Immature natural killer cell (primary cell): ENCODE data around the gene KRTAP20-1. TPM values are rescaled to one million over a fixed set of nuclear protein-coding genes. Genes with fewer than 3 reads are reported as not detected.

Source experiments
- DNase-seq, 3 donors: peaks; one replicate each; pipeline ENCODE4 v3.0.0; 2022; ENCODE audit warnings: mixed read lengths in 1 of 3
- H3K27ac Mint-ChIP-seq, 6 donors: one replicate each; pipeline ENCODE4 v1.8.0; 2020; ENCODE audit warnings: mixed read lengths in 6 of 6, mild to moderate bottlenecking in 5 of 6, inconsistent platforms in 4 of 6, moderate library complexity in 3 of 6
- H3K27me3 Mint-ChIP-seq, 3 donors: one replicate each; pipeline ENCODE4 v1.8.0; 2020 to 2021; ENCODE audit warnings: low read depth in 3 of 3, mild to moderate bottlenecking in 3 of 3, mixed read lengths in 3 of 3, moderate library complexity in 3 of 3, inconsistent platforms in 1 of 3
- H3K36me3 Mint-ChIP-seq, 3 donors: one replicate each; pipeline ENCODE4 v1.8.0; 2020; ENCODE audit warnings: mixed read lengths in 3 of 3, inconsistent platforms in 2 of 3, mild to moderate bottlenecking in 2 of 3
- H3K4me1 Mint-ChIP-seq, 2 donors: one replicate each; pipeline ENCODE4 v1.8.0; 2020; ENCODE audit warnings: inconsistent platforms in 2 of 2, mild to moderate bottlenecking in 2 of 2, mixed read lengths in 2 of 2, moderate library complexity in 1 of 2
- H3K4me3 Mint-ChIP-seq, 5 donors: one replicate each; pipeline ENCODE4 v1.8.0; 2020; ENCODE audit warnings: mild to moderate bottlenecking in 5 of 5, mixed read lengths in 5 of 5, inconsistent platforms in 3 of 5, moderate library complexity in 3 of 5
- H3K9me3 Mint-ChIP-seq, 6 donors: one replicate each; pipeline ENCODE4 v1.8.0; 2020; ENCODE audit warnings: mild to moderate bottlenecking in 6 of 6, mixed read lengths in 6 of 6, inconsistent platforms in 4 of 6, moderate library complexity in 3 of 6
- polyA plus RNA-seq, 3 donors: library from polyadenylated mRNA; unstranded; fragments of 300-500 nt; fragmentation: Illumina TruSeq; gene quantifications; one replicate each; pipeline ENCODE4 v1.2.3, GENCODE V29; 2021

Gene KRTAP20-1, protein sequence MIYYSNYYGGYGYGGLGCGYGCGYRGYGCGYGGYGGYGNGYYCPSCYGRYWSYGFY
- polyA plus RNA-seq, result not detected

DNA sequence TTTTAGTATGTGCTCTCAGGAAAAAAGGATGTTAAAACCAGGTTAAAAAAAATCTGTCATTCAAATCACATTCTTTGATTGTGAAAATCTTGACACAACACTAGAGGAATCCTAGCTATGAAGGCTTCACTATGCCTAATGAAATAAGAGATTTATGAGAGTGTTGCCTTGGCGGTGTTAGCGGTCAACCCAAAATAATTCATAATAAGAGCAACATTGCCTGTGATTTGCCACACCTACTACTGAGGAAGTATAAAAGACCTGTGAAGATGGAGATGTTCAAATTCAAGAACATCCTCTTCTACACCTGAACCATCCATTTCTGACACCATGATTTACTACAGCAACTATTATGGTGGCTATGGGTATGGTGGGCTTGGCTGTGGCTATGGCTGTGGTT is at the start of gene KRTAP20-1:
TSS of gene KRTAP20-1 (plus strand) at position 301 of the 400 bp plus-strand sequence. CDS start at position 331, 30 bp downstream.
- Mint-ChIP-seq H3K36me3 (no peaks in the 10 kb centered on the region), H3K4me3 (no peak within 1 kb of the TSS), H3K9me3 (peaks cover under 1 to 13% (median 5%) of the 10 kb centered on the region in 6 donors), H3K27ac (no peak within 1 kb of the TSS), H3K27me3 (no peaks in the 10 kb centered on the region), H3K4me1 (no peaks in the 10 kb centered on the region)
- DNase-seq, result no peak

DNA sequence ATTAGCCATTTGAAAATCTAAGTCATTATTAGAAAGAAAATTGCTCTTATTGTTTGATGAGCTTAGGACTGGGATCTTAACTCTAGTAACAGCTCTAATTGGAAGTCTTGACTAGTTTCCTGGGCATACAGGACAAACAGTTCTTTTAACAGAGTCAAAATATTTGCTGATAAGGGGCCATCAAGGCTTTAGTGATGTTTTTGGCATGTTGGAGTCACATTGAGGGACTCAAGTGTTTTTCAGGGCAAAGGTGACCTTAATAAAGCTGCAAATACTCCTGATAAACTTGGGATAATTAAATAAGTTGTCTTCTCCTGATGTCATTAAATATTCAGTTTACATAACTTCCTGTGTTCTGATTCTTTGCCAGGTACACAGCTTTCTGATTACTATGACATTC is 48.6 kb upstream of the KRTAP20-1 start:
- H3K4me1 Mint-ChIP-seq, result no peaks in the 10 kb centered on the region
- peaks cover 3 to 24% (median 9%) of the 10 kb centered on the region in 6 donors for H3K9me3 Mint-ChIP-seq
- no peak overlapping the region for H3K27ac Mint-ChIP-seq
- no peak for DNase-seq
- H3K36me3 Mint-ChIP-seq, result peaks cover 0 to 3% (median 0%) of the 10 kb centered on the region in 3 donors
- H3K27me3 Mint-ChIP-seq, result peaks cover 0 to 2% (median 0%) of the 10 kb centered on the region in 3 donors
- no peak overlapping the region for H3K4me3 Mint-ChIP-seq

DNA sequence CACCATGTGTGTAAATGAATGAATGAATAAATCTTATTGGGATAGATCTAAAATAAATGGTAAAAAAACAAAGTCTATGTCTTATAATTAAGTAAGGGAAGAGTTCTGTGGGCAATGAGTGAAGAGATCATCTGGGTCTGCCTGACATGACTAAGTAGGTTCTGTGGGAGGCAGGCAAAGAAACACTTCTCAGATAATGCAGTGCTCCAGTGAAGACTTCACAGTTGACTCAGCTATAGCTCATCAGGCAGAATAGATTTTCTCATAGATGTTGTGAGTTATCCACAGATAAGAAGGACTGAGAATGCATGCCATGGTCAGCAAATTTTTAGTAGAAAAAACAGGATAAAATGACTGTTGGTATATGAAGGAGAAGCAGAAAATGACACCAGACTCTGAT is 38.5 kb upstream of the KRTAP20-1 start:
- H3K9me3 Mint-ChIP-seq, result peaks cover 4 to 14% (median 8%) of the 10 kb centered on the region in 6 donors
- no peaks in the 10 kb centered on the region for H3K27me3 Mint-ChIP-seq
- no peak for DNase-seq
- no peak overlapping the region for H3K4me3 Mint-ChIP-seq
- no peaks in the 10 kb centered on the region for H3K36me3 Mint-ChIP-seq
- no peaks in the 10 kb centered on the region for H3K4me1 Mint-ChIP-seq
- no peak overlapping the region for H3K27ac Mint-ChIP-seq

DNA sequence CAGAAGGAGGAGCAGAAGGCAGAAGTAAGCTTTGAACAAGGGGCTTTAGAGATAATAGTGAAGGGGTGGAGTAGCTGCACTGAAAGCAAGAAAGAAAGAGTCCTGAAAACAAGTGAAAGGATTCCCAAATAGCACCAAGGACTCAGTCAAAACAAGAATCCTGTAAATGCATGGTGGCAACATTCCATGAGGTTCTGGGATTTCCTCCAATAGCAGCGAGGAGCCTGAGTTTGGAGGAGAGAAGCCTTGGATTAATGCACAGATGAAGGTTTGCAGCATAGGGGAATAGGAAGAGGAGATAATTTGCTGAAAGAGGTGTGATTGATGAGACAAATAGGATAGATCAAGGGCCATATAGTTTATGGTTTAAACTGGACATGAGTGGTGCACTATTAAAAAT is 36.9 kb upstream of the KRTAP20-1 start:
- Mint-ChIP-seq H3K27ac (no peak overlapping the region), H3K36me3 (no peaks in the 10 kb centered on the region), H3K4me3 (no peak overlapping the region), H3K9me3 (peaks cover 2 to 15% (median 10%) of the 10 kb centered on the region in 6 donors), H3K27me3 (no peaks in the 10 kb centered on the region), H3K4me1 (no peaks in the 10 kb centered on the region)
- DNase-seq, result no peak

DNA sequence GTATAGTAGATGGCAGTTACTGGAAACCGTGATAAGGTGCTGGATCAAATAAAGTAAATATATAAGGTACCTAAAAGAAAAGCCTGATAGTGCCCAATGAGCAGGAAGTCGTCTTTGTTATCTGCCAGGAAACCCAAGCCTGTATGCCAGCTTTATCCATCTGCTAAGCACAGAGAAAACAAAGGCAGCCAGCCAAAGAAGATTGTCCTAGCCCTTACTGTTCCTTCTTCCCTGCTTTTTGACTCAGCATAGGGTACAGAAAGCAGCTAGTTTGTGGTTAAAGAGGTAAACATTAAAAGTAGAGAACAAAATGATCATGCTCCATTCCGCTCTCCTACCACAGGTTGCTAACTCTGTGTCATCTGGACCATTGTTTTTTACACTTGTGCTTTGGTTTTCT is 36.1 kb upstream of the KRTAP20-1 start:
- Mint-ChIP-seq H3K4me3 (no peak overlapping the region), H3K9me3 (peaks cover 6 to 20% (median 15%) of the 10 kb centered on the region in 6 donors), H3K27ac (no peak overlapping the region), H3K27me3 (peaks cover 0 to 3% (median 0%) of the 10 kb centered on the region in 3 donors), H3K36me3 (no peaks in the 10 kb centered on the region), H3K4me1 (no peaks in the 10 kb centered on the region)
- no peak for DNase-seq

DNA sequence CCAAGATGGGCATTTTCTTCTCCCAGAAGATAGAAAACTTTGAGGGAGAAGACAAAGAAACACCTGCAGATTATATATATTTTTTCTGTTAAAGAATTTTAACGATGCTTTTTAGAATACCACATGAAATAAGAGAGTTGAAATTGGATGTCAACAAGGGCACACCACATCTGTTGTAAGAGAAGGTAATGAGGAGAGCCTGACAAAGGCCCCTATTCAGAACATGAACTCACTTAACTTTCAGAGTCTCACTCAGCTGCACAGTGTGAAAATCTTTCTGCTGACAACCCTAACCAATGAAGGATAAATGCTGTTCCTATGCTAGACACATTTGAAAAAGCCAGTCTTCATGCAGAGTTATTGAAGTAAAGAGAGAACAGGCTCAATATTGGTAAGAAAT is 33.4 kb upstream of the KRTAP20-1 start:
- Mint-ChIP-seq H3K4me3 (no peak overlapping the region), H3K36me3 (no peaks in the 10 kb centered on the region), H3K27me3 (peaks cover 0 to 3% (median 0%) of the 10 kb centered on the region in 3 donors), H3K27ac (no peak overlapping the region), H3K9me3 (peaks cover 4 to 15% (median 12%) of the 10 kb centered on the region in 6 donors), H3K4me1 (no peaks in the 10 kb centered on the region)
- no peak for DNase-seq

DNA sequence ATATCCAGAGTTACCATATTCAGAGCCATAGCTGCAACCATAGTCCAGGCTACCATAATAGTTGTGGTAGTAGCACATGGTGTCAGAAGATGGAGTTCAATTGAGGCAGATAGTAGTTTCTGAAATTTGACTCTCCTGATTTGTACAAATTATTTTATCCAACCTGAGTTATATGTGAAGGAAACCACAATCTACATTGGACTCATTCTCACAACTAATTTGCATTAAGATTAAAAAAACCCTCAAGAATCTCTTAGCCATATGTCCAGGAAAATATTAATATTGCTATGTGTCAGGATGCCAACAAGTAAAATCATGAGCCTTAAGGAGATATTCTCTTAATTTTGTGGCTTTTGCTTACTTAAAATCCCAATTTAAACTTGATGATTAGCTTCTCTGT is 25.9 kb upstream of the KRTAP20-1 start, which contains the start of gene KRTAP22-2:
TSS of gene KRTAP22-2 (minus strand) at position 101 of the 400 bp plus-strand sequence.
- Mint-ChIP-seq H3K9me3 (peaks cover 0 to 11% (median 5%) of the 10 kb centered on the region in 6 donors), H3K36me3 (no peaks in the 10 kb centered on the region), H3K4me3 (no peak within 1 kb of the TSS), H3K4me1 (no peaks in the 10 kb centered on the region), H3K27ac (no peak within 1 kb of the TSS), H3K27me3 (no peaks in the 10 kb centered on the region)
- DNase-seq, result no peak

DNA sequence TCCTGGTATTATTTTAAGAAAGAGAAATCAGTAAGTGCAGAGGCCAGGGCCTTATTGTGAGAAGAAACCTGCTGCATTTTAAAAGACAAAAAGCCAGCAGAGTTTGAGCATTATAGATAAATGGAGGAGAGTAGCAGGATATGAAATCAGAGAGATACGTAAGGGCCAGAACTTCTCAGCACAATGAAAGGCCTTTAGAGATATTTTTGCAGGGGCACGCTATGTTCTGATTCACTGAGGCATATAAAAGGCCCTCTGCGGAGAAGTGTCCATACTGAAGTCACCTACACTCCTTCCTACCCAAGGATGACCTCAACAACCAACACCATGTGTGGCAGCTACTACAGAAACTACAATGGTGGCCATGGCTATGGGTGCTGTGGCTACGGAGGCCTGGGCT is 24.1 kb upstream of the KRTAP20-1 start, which contains the start of gene KRTAP6-3:
TSS of gene KRTAP6-3 (plus strand) at position 301 of the 400 bp plus-strand sequence. CDS start at position 307, 6 bp downstream.
- peaks cover 3 to 18% (median 9%) of the 10 kb centered on the region in 6 donors for H3K9me3 Mint-ChIP-seq
- H3K4me1 Mint-ChIP-seq, result no peaks in the 10 kb centered on the region
- no peaks in the 10 kb centered on the region for H3K27me3 Mint-ChIP-seq
- H3K36me3 Mint-ChIP-seq, result peaks cover 0 to 4% (median 0%) of the 10 kb centered on the region in 3 donors
- DNase-seq, result no peak
- H3K4me3 Mint-ChIP-seq, result no peak within 1 kb of the TSS
- H3K27ac Mint-ChIP-seq, result no peak within 1 kb of the TSS

DNA sequence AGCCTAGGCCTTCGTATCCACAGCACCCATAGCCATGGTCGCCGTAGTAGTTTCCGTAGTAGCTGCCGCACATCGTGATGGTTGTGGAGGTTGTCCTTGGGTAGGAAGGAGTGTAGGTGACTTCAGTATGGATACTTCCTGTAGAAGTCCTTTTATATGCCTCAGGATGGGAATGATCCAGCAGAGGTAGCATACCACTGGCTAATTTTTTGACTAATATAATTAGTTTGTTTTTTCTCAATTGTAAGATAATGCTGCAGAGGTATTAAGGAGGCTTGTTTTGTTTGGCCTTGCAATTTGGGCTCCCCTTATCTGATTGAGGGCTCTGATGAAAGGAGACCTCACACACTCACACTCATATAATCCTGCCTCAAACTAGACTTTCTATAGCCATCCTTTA is 17.4 kb upstream of the KRTAP20-1 start, which contains the start of gene KRTAP6-2:
TSS of gene KRTAP6-2 (minus strand) at position 101 of the 400 bp plus-strand sequence. CDS start at position 73, 28 bp downstream.
- no peak for DNase-seq
- H3K27ac Mint-ChIP-seq, result no peak within 1 kb of the TSS
- H3K9me3 Mint-ChIP-seq, result peaks cover 10 to 53% (median 17%) of the 10 kb centered on the region in 6 donors
- no peaks in the 10 kb centered on the region for H3K27me3 Mint-ChIP-seq
- H3K36me3 Mint-ChIP-seq, result peaks cover 0 to 4% (median 3%) of the 10 kb centered on the region in 3 donors
- H3K4me1 Mint-ChIP-seq, result no peaks in the 10 kb centered on the region
- no peak within 1 kb of the TSS for H3K4me3 Mint-ChIP-seq

DNA sequence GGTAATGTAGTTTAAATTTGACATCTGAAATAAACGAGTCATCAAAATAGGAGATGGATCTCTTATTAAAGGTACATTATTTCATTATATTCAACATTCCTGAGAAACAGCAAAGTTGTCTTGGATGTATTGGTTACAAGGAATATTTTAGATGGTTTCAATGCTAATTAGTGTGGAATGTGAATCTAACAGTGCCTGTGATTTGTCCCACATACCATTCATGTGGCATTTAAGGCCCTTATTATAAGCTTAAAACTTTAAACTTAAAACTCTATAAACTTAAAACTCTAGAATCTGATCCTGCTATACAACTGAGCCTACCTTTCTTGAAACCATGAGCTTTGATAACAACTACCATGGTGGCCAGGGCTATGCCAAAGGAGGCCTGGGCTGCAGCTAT is 15.4 kb upstream of the KRTAP20-1 start, which contains the start of gene KRTAP22-1:
TSS of gene KRTAP22-1 (plus strand) at position 301 of the 400 bp plus-strand sequence.
- no peak for DNase-seq
- H3K27ac Mint-ChIP-seq, result no peak within 1 kb of the TSS
- no peak within 1 kb of the TSS for H3K4me3 Mint-ChIP-seq
- peaks cover 0 to 4% (median 3%) of the 10 kb centered on the region in 3 donors for H3K36me3 Mint-ChIP-seq
- no peaks in the 10 kb centered on the region for H3K4me1 Mint-ChIP-seq
- H3K9me3 Mint-ChIP-seq, result peaks cover 10 to 57% (median 22%) of the 10 kb centered on the region in 6 donors
- peaks cover 0 to 3% (median 0%) of the 10 kb centered on the region in 3 donors for H3K27me3 Mint-ChIP-seq

DNA sequence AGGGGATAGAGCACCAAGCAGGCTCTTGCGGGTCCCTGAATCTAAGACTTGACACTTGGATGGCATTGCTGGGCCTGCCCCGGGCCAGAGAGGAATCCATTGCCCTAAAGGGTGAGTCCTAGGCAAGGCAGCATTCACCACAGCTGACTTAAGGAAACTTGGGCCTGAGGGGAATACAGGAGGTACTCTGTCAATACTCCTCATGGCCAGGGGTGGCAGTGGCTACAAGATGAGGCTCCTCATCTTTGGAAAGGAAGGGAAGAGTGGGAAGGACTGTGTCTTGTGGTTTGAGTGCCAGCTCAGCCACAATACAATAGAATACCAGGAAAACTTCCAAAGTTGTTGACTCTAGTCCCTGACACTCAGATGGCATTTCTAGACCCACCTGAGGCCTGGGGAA is 10.3 kb upstream of the KRTAP20-1 start:
- H3K4me3 Mint-ChIP-seq, result no peak overlapping the region
- no peaks in the 10 kb centered on the region for H3K4me1 Mint-ChIP-seq
- no peak overlapping the region for H3K27ac Mint-ChIP-seq
- H3K9me3 Mint-ChIP-seq, result peaks cover 11 to 60% (median 24%) of the 10 kb centered on the region in 6 donors
- DNase-seq, result no peak
- H3K36me3 Mint-ChIP-seq, result peaks cover 0 to 3% (median 0%) of the 10 kb centered on the region in 3 donors
- H3K27me3 Mint-ChIP-seq, result peaks cover 0 to 3% (median 1%) of the 10 kb centered on the region in 3 donors

DNA sequence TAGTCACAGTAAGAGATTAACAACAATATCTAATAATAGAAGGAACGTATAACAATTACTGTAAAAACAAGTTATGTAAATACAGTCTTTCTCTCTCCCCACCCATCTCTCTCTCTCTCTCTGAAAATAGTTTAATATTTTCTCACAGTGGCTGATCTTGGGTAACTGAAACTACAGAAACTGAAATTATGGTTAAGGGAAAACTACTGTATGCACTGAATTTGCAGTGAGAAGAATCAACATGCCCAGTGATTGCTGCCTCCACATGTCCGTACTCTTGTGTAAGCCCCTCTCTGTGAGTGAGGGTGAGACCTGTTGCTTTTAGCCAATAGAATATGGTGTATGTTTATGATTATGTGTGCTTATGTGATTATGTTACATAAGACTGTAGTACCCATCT is 4.1 kb upstream of the KRTAP20-1 start:
- no peak overlapping the region for H3K4me3 Mint-ChIP-seq
- no peaks in the 10 kb centered on the region for H3K4me1 Mint-ChIP-seq
- no peak overlapping the region for H3K27ac Mint-ChIP-seq
- DNase-seq, result no peak
- H3K27me3 Mint-ChIP-seq, result peaks cover 0 to 1% (median 0%) of the 10 kb centered on the region in 3 donors
- no peaks in the 10 kb centered on the region for H3K36me3 Mint-ChIP-seq
- peaks cover 6 to 26% (median 16%) of the 10 kb centered on the region in 6 donors for H3K9me3 Mint-ChIP-seq

DNA sequence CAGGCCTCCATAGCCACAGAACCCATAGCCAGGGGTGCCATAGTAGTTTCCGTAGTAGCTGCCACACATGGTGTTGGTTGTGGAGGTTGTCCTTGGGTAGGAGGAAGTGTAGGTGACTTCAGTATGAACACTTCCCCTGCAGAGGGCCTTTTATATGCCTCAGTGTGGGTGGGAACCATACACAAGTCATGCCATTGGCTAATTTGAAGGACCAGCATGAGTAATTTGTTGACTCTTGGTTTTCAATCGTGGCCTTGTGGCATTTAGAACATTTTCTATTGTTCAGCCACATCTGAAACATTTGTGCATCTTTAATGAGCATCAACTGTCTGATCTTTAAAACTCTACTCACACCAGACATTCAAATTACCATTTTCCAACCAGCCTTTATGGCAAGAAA is 2.4 kb upstream of the KRTAP20-1 start, which contains the start of gene KRTAP6-1:
TSS of gene KRTAP6-1 (minus strand) at position 95 of the 400 bp plus-strand sequence. CDS start at position 69, 26 bp downstream.
- no peaks in the 10 kb centered on the region for H3K36me3 Mint-ChIP-seq
- H3K4me3 Mint-ChIP-seq, result no peak within 1 kb of the TSS
- H3K9me3 Mint-ChIP-seq, result peaks cover 4 to 17% (median 8%) of the 10 kb centered on the region in 6 donors
- no peak within 1 kb of the TSS for H3K27ac Mint-ChIP-seq
- no peak for DNase-seq
- no peaks in the 10 kb centered on the region for H3K4me1 Mint-ChIP-seq
- H3K27me3 Mint-ChIP-seq, result no peaks in the 10 kb centered on the region

DNA sequence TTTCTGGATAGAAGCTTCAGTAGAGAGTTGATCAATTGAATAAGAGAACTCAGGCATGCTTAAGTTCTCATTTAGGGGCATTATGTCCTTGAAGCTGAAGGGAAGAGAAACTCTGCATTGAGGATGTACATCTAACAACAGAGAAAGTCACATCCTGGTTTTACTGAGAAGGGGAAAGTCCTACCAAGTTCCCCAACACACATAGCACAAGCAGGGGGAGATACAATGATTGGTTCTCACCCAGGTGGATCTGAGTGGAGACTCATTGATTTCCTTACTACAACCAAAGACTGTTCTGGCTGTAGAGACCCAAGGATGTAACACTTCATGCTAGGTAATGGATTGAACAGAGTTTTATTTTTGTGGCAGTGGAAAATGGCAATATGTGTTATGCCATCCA is 1.0 kb upstream of the KRTAP20-1 start:
- Mint-ChIP-seq H3K36me3 (no peaks in the 10 kb centered on the region), H3K9me3 (peaks cover 4 to 17% (median 6%) of the 10 kb centered on the region in 6 donors), H3K4me3 (no peak overlapping the region), H3K27ac (no peak overlapping the region), H3K27me3 (no peaks in the 10 kb centered on the region), H3K4me1 (no peaks in the 10 kb centered on the region)
- no peak for DNase-seq
